BJ (cell line): ENCODE results near the gene EGFR. TPM values are rescaled to one million over a fixed set of nuclear protein-coding genes. Genes with fewer than 3 reads are reported as not detected.
"Not testable (repeated sequence)": the region's sequence is repeated elsewhere in the genome, so short reads cannot be mapped to it uniquely, and the experiment has no call there.

Experiments used
- CTCF ChIA-PET: fragments of 350-600 bp; formaldehyde crosslinking; extraction: SDS; loops from one replicate; lab custom pipeline; 2021; ENCODE audit warnings: antibody characterized with exemption, inconsistent platforms; lab: Yijun Ruan, JAX
- POLR2A ChIA-PET: fragments of 300-600 bp; sonication (Branson Sonifier 250); formaldehyde crosslinking; extraction: SDS; loops from one replicate; lab custom pipeline; 2021; ENCODE audit warnings: antibody characterized with exemption; lab: Charles Lee
- DNase-seq: peaks from one replicate; pipeline ENCODE4 v3.0.0-alpha.2; 2011; ENCODE audit warnings: low read depth
- H3K27me3 ChIP-seq: 2 replicates; pipeline ENCODE4 v1.6.0; 2011; ENCODE audit warnings: low read length; ENCODE audit not compliant: control insufficient read depth, insufficient read depth
- H3K36me3 ChIP-seq: 2 replicates; pipeline ENCODE4 v1.5.1; 2011; ENCODE audit warnings: low read length; ENCODE audit not compliant: control insufficient read depth, insufficient read depth
- H3K4me3 ChIP-seq: 2 replicates; pipeline ENCODE4 v1.5.1; 2011; ENCODE audit warnings: low read depth, mild to moderate bottlenecking, control low read depth, low read length
- polyA plus RNA-seq: library from polyadenylated mRNA; depleted of rRNA; stranded (reverse); fragments of >200 nt; gene quantifications from 2 replicates; pipeline ENCODE4 v1.2.3, GENCODE V29; 2011
- TF ChIP-seq, protein P1 (sequence below): IDR thresholded peaks from 2 replicates; pipeline ENCODE4 v1.5.1; 2011; ENCODE audit warnings: low read depth, mild to moderate bottlenecking, control low read depth, inconsistent platforms, low read length, moderate library complexity; ENCODE audit not compliant: insufficient read depth

Gene EGFR
- polyA plus RNA-seq, 1 experiment: 34.0 TPM

DNA sequence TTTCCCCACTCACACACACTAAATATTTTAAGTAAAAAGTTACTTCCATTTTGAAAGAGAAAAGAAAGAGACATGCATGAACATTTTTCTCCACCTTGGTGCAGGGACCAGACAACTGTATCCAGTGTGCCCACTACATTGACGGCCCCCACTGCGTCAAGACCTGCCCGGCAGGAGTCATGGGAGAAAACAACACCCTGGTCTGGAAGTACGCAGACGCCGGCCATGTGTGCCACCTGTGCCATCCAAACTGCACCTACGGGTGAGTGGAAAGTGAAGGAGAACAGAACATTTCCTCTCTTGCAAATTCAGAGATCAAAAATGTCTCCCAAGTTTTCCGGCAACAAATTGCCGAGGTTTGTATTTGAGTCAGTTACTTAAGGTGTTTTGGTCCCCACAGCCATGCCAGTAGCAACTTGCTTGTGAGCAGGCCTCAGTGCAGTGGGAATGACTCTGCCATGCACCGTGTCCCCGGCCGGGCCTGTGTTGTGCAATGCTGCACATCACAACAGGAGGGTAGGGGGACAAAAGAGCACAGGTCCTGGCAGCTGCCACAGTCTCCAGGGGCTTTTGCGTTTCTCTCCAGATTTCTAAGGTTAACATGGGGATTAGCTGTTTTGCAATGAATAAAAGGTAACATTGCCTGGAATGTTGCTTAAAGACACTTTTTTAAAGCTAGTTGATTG is 146.5 kb downstream of the EGFR start:
- CTCF ChIA-PET: interaction anchor here (0.6 to 0.9 kb wide), 3 partner anchors 9 to 89 kb away, joined by 3 read pairs; no protein-coding TSS in a partner anchor
- no peaks in the 10 kb centered on the region for H3K27me3 ChIP-seq
- no peak overlapping the region for H3K4me3 ChIP-seq
- TF ChIP-seq, protein P1, sequence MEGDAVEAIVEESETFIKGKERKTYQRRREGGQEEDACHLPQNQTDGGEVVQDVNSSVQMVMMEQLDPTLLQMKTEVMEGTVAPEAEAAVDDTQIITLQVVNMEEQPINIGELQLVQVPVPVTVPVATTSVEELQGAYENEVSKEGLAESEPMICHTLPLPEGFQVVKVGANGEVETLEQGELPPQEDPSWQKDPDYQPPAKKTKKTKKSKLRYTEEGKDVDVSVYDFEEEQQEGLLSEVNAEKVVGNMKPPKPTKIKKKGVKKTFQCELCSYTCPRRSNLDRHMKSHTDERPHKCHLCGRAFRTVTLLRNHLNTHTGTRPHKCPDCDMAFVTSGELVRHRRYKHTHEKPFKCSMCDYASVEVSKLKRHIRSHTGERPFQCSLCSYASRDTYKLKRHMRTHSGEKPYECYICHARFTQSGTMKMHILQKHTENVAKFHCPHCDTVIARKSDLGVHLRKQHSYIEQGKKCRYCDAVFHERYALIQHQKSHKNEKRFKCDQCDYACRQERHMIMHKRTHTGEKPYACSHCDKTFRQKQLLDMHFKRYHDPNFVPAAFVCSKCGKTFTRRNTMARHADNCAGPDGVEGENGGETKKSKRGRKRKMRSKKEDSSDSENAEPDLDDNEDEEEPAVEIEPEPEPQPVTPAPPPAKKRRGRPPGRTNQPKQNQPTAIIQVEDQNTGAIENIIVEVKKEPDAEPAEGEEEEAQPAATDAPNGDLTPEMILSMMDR: no peak
- DNase-seq: no peak
- POLR2A ChIA-PET: no interaction called here
- peaks cover 28% of the 10 kb centered on the region for H3K36me3 ChIP-seq

DNA sequence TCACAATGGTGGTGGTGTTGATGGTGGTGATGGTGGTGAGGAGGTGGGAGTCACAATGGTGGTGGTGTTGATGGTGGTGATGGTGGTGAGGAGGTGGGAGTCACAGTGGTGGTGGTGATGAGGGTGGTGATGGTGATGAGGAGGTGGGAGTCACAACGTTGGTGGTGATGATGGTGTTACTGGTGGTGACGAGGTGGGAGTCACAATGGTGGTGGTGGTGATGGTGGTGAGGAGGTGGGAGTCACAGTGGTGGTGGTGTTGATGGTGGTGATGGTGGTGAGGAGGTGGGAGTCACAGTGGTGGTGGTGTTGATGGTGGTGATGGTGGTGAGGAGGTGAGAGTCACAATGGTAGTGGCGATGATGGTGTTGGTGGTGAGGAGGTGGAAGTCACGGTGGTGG is 148.5 kb downstream of the EGFR start:
- H3K36me3 ChIP-seq: peaks cover 40% of the 10 kb centered on the region
- H3K27me3 ChIP-seq, DNase-seq, POLR2A ChIA-PET, H3K4me3 ChIP-seq: not testable (repeated sequence)
- CTCF ChIA-PET: interaction anchor here (1.2 kb wide), 1 partner anchor 88 kb away, joined by 5 read pairs; no protein-coding TSS in a partner anchor

DNA sequence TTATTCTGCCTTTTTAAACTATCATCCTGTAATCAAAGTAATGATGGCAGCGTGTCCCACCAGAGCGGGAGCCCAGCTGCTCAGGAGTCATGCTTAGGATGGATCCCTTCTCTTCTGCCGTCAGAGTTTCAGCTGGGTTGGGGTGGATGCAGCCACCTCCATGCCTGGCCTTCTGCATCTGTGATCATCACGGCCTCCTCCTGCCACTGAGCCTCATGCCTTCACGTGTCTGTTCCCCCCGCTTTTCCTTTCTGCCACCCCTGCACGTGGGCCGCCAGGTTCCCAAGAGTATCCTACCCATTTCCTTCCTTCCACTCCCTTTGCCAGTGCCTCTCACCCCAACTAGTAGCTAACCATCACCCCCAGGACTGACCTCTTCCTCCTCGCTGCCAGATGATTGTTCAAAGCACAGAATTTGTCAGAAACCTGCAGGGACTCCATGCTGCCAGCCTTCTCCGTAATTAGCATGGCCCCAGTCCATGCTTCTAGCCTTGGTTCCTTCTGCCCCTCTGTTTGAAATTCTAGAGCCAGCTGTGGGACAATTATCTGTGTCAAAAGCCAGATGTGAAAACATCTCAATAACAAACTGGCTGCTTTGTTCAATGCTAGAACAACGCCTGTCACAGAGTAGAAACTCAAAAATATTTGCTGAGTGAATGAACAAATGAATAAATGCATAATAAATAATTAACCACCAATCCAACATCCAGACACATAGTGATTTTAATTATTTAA is 151.7 kb downstream of the EGFR start:
- TF ChIP-seq, protein P1: no peak
- H3K4me3 ChIP-seq: no peak overlapping the region
- peaks cover 40% of the 10 kb centered on the region for H3K36me3 ChIP-seq
- no peak for DNase-seq
- ChIA-PET POLR2A (no interaction called here), CTCF (no interaction called here)
- H3K27me3 ChIP-seq: no peaks in the 10 kb centered on the region

DNA sequence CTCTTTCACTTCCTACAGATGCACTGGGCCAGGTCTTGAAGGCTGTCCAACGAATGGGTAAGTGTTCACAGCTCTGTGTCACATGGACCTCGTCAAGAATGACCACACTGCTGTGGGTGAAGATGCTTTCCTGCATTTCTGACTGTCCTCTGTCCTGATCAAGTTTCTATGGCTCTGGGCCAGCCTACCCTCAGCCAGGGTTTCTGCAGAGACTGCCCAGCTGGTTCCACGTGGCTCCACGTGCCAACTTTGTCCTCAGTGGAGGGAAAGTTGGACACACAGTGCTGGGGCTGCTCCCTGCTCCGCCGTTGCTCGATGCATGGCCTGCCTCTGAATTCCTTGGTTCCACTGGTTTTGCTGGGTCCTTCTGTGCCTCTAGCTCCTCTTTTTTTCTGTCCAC is 152.3 kb downstream of the EGFR start:
- peaks cover 37% of the 10 kb centered on the region for H3K36me3 ChIP-seq
- POLR2A ChIA-PET: no interaction called here
- CTCF ChIA-PET: no interaction called here
- no peak overlapping the region for H3K4me3 ChIP-seq
- no peak for DNase-seq
- TF ChIP-seq, protein P1: no peak
- no peaks in the 10 kb centered on the region for H3K27me3 ChIP-seq

DNA sequence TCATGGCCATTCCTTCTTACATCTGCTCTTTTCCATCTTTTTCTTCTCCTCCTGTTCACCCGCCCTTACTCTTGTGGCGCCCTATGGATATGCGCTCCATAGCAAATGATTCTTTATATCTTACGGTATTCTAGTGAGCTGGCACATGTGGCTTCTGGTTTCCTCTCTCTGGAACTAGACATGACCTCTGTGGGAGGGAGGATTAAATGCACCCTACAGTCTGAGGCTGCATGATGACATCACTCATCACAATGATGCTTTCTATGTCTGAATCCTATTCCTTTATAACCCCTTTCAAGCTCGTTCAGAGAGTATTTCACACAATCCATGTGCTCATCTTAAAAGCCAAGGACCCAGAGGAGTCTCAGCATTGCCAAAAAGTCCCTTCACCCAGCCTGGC is 153.3 kb downstream of the EGFR start:
- Histone ChIP-seq H3K4me3 (no peak overlapping the region), H3K36me3 (peaks cover 37% of the 10 kb centered on the region), H3K27me3 (no peaks in the 10 kb centered on the region)
- ChIA-PET CTCF (no interaction called here), POLR2A (interaction anchor here (0.5 kb wide), 1 partner anchor 87 kb away, joined by 10 read pairs; no protein-coding TSS in a partner anchor)
- TF ChIP-seq, protein P1: no peak
- DNase-seq: no peak
